ENCODE results near the gene PTH1R. TPM values are rescaled to one million over a fixed set of nuclear protein-coding genes. Genes with fewer than 3 reads are reported as not detected.

Gene PTH1R
- polyA plus RNA-seq, 1 of the 3 experiments (the other 2 are of a cell fraction), result 0.07 TPM

DNA sequence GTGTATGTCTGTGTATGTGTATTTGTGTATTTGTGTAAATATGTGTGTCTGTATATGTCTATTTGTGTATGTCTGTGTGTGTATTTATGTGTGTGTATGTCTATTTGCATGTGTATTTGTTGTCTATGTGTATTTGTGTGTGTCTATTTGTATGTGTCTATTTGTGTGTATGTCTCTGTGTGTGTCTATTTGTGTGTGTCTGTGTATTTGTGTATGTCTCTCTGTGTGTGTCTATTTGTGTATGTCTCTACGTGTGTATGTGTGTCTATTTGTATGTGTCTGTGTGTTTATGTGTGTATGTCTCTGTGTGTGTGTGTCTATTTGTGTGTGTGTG lies 30.4 kb downstream of the PTH1R start (continued):
- TF ChIP-seq, protein P1, sequence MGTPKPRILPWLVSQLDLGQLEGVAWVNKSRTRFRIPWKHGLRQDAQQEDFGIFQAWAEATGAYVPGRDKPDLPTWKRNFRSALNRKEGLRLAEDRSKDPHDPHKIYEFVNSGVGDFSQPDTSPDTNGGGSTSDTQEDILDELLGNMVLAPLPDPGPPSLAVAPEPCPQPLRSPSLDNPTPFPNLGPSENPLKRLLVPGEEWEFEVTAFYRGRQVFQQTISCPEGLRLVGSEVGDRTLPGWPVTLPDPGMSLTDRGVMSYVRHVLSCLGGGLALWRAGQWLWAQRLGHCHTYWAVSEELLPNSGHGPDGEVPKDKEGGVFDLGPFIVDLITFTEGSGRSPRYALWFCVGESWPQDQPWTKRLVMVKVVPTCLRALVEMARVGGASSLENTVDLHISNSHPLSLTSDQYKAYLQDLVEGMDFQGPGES (IDR thresholded peaks at IDR 0.05; ENCODE audit: low read depth, low read length), result no peak

DNA sequence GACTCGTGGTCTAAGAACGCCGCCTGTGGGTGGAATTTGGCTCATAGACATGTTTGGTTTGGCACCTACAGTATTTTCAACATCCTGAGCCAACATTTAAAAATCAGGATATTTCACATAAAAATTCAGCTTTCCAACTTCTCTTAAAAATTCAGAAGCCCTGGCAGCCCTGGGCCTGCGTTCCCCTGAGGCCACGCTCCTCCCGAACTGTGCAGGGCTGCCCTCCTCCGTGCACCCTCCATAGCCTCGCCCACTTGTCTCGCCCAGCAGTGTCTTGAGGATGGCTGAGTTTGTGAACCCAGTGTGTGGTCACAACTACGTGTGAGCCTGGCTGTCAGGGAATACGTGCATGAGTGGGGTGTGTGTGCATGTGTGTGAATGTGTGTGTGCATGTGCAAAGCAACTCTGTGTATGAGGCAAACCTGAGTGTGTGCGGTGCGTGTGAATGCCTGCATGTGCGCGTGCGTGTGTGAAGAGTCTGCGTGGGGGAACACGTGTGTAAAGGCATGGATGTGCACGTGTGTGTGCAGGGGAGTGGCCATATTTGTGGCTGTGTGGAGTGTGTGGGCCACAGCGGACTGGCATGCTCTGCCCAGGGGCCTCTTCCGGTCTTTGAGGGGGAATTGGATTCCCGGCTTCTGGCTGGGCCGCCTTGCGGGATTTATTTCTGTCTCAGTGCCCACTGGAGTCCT lies 30.9 kb downstream of the PTH1R start:
- no peaks in the 10 kb centered on the region for H3K79me2 ChIP-seq (ENCODE audit: insufficient read depth)
- CTCF ChIA-PET, result interaction anchor here (1.0 to 2.6 kb wide), 32 partner anchors 9 to 425 kb away, joined by 3 to 70 read pairs (median 12); partner anchors contain the start of genes MYL3, PTH1R and TMIE
- POLR2A ChIA-PET, result interaction anchor here (1.0 to 1.5 kb wide), 3 partner anchors 63 to 206 kb away, joined by 3 to 10 read pairs (median 3); no protein-coding TSS in a partner anchor
- H2AFZ ChIP-seq (ENCODE audit: low read depth), result no peak overlapping the region
- TF ChIP-seq, protein P2, sequence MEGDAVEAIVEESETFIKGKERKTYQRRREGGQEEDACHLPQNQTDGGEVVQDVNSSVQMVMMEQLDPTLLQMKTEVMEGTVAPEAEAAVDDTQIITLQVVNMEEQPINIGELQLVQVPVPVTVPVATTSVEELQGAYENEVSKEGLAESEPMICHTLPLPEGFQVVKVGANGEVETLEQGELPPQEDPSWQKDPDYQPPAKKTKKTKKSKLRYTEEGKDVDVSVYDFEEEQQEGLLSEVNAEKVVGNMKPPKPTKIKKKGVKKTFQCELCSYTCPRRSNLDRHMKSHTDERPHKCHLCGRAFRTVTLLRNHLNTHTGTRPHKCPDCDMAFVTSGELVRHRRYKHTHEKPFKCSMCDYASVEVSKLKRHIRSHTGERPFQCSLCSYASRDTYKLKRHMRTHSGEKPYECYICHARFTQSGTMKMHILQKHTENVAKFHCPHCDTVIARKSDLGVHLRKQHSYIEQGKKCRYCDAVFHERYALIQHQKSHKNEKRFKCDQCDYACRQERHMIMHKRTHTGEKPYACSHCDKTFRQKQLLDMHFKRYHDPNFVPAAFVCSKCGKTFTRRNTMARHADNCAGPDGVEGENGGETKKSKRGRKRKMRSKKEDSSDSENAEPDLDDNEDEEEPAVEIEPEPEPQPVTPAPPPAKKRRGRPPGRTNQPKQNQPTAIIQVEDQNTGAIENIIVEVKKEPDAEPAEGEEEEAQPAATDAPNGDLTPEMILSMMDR (IDR thresholded peaks at IDR 0.05), result peak; percentile 15; the same call in 1 of the 2 replicates
- TF ChIP-seq RAD21 (IDR thresholded peaks at IDR 0.05; ENCODE audit: low read length) (peak; percentile 36), MEF2A (IDR thresholded peaks at IDR 0.05; ENCODE audit: borderline replicate concordance, low read depth) (no peak)
- H4K20me1 ChIP-seq (ENCODE audit: insufficient read depth), result no peaks in the 10 kb centered on the region
- H3K27me3 ChIP-seq (ENCODE audit: insufficient read depth), result no peaks in the 10 kb centered on the region
- H3K4me1 ChIP-seq (ENCODE audit: control insufficient read depth in 1 of 2, insufficient read depth in 2 of 2, low read depth in 1 of 2, low read length in 1 of 2), result peaks cover 2 to 13% of the 10 kb centered on the region in 2 experiments; a peak in 3 of 4 replicates
- no peaks in the 10 kb centered on the region for H3K36me3 ChIP-seq (replicated peaks in 1 of 2; ENCODE audit: control insufficient read depth in 1 of 2, insufficient read depth in 2 of 2, low read length in 1 of 2)
- H3K27ac ChIP-seq (ENCODE audit: low read depth in 2 of 2, low read length in 1 of 2), result no peak overlapping the region
- peaks cover 4% of the 10 kb centered on the region for H3F3A ChIP-seq (replicated peaks; ENCODE audit: insufficient read depth)
- no peaks in the 10 kb centered on the region for H3K9me3 ChIP-seq
- no peak for DNase-seq
- 85% methylated on average over 24 of the region's 24 CpGs for WGBS (ENCODE audit: low lambda C conversion rate)
- no peak overlapping the region for H3K9ac ChIP-seq
- no peak overlapping the region for H3K4me2 ChIP-seq
- H3K4me3 ChIP-seq (ENCODE audit: low read depth in 2 of 2, low read length in 1 of 2), result no peak overlapping the region
- H3K9me2 ChIP-seq, result no peaks in the 10 kb centered on the region

DNA sequence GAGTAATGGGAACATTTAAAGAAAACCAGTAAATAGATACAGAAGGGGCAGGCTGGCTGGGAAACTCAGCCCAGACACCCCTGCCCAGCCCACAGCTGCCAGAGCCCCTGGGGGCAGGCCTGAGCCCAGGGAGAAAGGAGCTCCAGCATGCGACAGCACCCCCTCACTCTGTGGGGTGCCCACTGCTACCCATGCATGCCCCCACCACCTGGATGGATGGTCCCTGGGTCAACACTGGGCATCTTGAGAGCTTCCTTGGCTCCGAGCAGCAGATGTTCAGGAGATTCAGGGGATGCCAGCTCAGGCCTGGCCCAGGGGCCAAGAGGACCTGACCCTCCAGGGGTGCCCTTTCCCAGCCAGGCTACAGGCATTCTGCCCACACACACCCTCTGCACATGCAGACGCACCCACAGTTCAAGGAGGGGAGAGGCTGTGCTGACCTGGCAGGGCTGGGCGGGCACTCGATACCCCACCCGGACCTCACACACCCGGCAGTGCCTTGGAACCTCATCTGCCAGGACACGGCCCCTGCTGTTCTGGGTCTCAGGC lies 31.5 kb downstream of the PTH1R start:
- POLR2A ChIA-PET, result interaction anchor here (0.9 to 1.5 kb wide), 6 partner anchors 27 to 207 kb away, joined by 3 to 10 read pairs (median 3); partner anchors contain the start of gene CCDC12

More for the DNA sequence above, 31.5 kb downstream of the PTH1R start:
- Histone ChIP-seq H3K27ac (ENCODE audit: low read depth in 2 of 2, low read length in 1 of 2) (no peak overlapping the region), H3K79me2 (ENCODE audit: insufficient read depth) (no peaks in the 10 kb centered on the region), H3K9ac (no peak overlapping the region), H3K9me2 (no peaks in the 10 kb centered on the region), H3K4me1 (ENCODE audit: control insufficient read depth in 1 of 2, insufficient read depth in 2 of 2, low read depth in 1 of 2, low read length in 1 of 2) (peaks cover 9 to 19% of the 10 kb centered on the region in 2 experiments), H2AFZ (ENCODE audit: low read depth) (no peak overlapping the region), H3K9me3 (no peaks in the 10 kb centered on the region), H3K27me3 (ENCODE audit: insufficient read depth) (no peaks in the 10 kb centered on the region), H3K36me3 (replicated peaks in 1 of 2; ENCODE audit: control insufficient read depth in 1 of 2, insufficient read depth in 2 of 2, low read length in 1 of 2) (no peaks in the 10 kb centered on the region), H3K4me2 (no peak overlapping the region), H4K20me1 (ENCODE audit: insufficient read depth) (no peaks in the 10 kb centered on the region), H3F3A (replicated peaks; ENCODE audit: insufficient read depth) (peaks cover 4% of the 10 kb centered on the region), H3K4me3 (ENCODE audit: low read depth in 2 of 2, low read length in 1 of 2) (no peak overlapping the region; a peak in 1 of 4 replicates)
- TF ChIP-seq CHD2 (IDR thresholded peaks at IDR 0.05; ENCODE audit: low read length, partially characterized antibody) (no peak), EZH2phosphoT487 (IDR thresholded peaks at IDR 0.05; ENCODE audit: borderline replicate concordance, low read depth) (no peak), NFIC (IDR thresholded peaks at IDR 0.05; ENCODE audit: borderline replicate concordance) (no peak), MXI1 (IDR thresholded peaks at IDR 0.05; ENCODE audit: low read depth, low read length) (no peak), FOXJ3 (CRISPR knock-in tag; IDR thresholded peaks at IDR 0.05) (no peak)
- TF ChIP-seq, protein P3, sequence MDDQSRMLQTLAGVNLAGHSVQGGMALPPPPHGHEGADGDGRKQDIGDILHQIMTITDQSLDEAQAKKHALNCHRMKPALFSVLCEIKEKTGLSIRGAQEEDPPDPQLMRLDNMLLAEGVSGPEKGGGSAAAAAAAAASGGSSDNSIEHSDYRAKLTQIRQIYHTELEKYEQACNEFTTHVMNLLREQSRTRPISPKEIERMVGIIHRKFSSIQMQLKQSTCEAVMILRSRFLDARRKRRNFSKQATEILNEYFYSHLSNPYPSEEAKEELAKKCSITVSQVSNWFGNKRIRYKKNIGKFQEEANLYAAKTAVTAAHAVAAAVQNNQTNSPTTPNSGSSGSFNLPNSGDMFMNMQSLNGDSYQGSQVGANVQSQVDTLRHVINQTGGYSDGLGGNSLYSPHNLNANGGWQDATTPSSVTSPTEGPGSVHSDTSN (IDR thresholded peaks at IDR 0.05), result no peak
- CTCF ChIA-PET, result interaction anchor here (0.7 to 2.6 kb wide), 58 partner anchors 10 to 426 kb away, joined by 3 to 70 read pairs (median 6); partner anchors contain the start of genes MYL3, PTH1R and TMIE
- no peak for DNase-seq
- 74% methylated on average over 4 of the region's 8 CpGs for WGBS (ENCODE audit: low lambda C conversion rate)

Data from SK-N-SH (cell line).